A549 (cell line): ENCODE measurements around the gene HTRA2. TPM values are rescaled to one million over a fixed set of nuclear protein-coding genes. Genes with fewer than 3 reads are reported as not detected.

Experiments
- ATAC-seq, 2 experiments: fragments of 200-7000 bp in 1 of 2; fragments of >200 bp in 1 of 2; cut with Nextera tagmentation in 1 of 2; cut with Tn5 transposase in 1 of 2; 3 replicates each; pipeline versions ENCODE4 v1.8.0 to v1.9.1; 2018 to 2020; ENCODE audit warnings: mild to moderate bottlenecking in 1 of 2, moderate library complexity in 1 of 2
- CTCF ChIA-PET: fragments of 300-600 bp; sonication (Branson Sonifier 250); formaldehyde crosslinking; extraction: SDS; loops from one replicate; lab custom pipeline; 2021; ENCODE audit warnings: antibody characterized with exemption, inconsistent platforms; lab: Yijun Ruan, JAX
- POLR2A ChIA-PET: fragments of 350-600 bp; formaldehyde crosslinking; extraction: SDS; loops from one replicate; lab custom pipeline; 2021; ENCODE audit warnings: antibody characterized with exemption, inconsistent platforms; lab: Yijun Ruan, JAX
- DNase-seq, 2 experiments: peaks; one replicate each; pipeline versions ENCODE4 v3.0.0 to v3.0.0-alpha.2; 2011 to 2016; ENCODE audit warnings: low read depth in 1 of 2, low spot score in 1 of 2
- FAIRE-seq: peaks from 2 replicates; lab custom pipeline; 2011; peaks lifted over from hg19 to GRCh38; lab: Jason Lieb, UNC
- H3K27ac ChIP-seq, 2 experiments: fragments of >200 bp; sonication (Bioruptor Twin); formaldehyde crosslinking; 3 replicates each; pipeline ENCODE4 v1.5.1; 2016 to 2017
- H3K4me1 ChIP-seq: fragments of >200 bp; sonication (Bioruptor Twin); formaldehyde crosslinking; 3 replicates; pipeline ENCODE4 v1.6.1; 2016
- H3K4me2 ChIP-seq: fragments of >200 bp; sonication (Bioruptor Twin); formaldehyde crosslinking; 3 replicates; pipeline ENCODE4 v1.6.1; 2016
- H3K4me3 ChIP-seq: fragments of >200 bp; sonication (Bioruptor Twin); formaldehyde crosslinking; 3 replicates; pipeline ENCODE4 v1.5.1; 2016
- H3K9me3 ChIP-seq: fragments of >200 bp; sonication (Bioruptor Twin); formaldehyde crosslinking; 3 replicates; pipeline ENCODE4 v1.6.1; 2016
- BHLHE40 ChIP-seq: IDR thresholded peaks from 2 replicates; pipeline ENCODE4 v1.6.1; 2012; ENCODE audit warnings: low read depth, low read length, inconsistent platforms
- CBX8 ChIP-seq: fragments of 200-600 bp; sonication (generic); IDR thresholded peaks from 2 replicates; pipeline ENCODE4 v1.6.1; 2016
- ELK1 ChIP-seq: fragments of 150-350 bp; IDR thresholded peaks from 2 replicates; pipeline ENCODE4 v1.6.1; 2014; ENCODE audit warnings: low read depth, mild to moderate bottlenecking, low read length
- FOSB ChIP-seq: fragments of 250-450 bp; sonication (Bioruptor Pico); IDR thresholded peaks from 2 replicates; pipeline ENCODE4 v1.5.0; 2020; ENCODE audit warnings: mild to moderate bottlenecking, moderate library complexity
- HES2 ChIP-seq: fragments of >200 bp; sonication (Bioruptor Twin); formaldehyde crosslinking; IDR thresholded peaks from 2 replicates; pipeline ENCODE4 v1.6.1; 2016
- HOXA7 ChIP-seq: fragments of 250-450 bp; sonication (Bioruptor Pico); IDR thresholded peaks from 2 replicates; pipeline ENCODE4 v1.5.0; 2020; ENCODE audit warnings: mild to moderate bottlenecking, moderate library complexity
- HOXB13 ChIP-seq: fragments of 250-450 bp; sonication (Bioruptor Pico); IDR thresholded peaks from 2 replicates; pipeline ENCODE4 v1.5.0; 2020; ENCODE audit warnings: low read depth, mild to moderate bottlenecking, moderate library complexity
- JUN ChIP-seq, 2 experiments: fragments of >200 bp; sonication (Bioruptor Twin); formaldehyde crosslinking; IDR thresholded peaks; 2 replicates in 1 of 2; 3 replicates in 1 of 2; pipeline ENCODE4 v1.6.1; 2016 to 2017
- MAFK ChIP-seq: fragments of 450-650 bp; IDR thresholded peaks from 2 replicates; pipeline ENCODE4 v1.6.1; 2014; ENCODE audit not compliant: partially characterized antibody
- MAZ ChIP-seq: fragments of 150-350 bp; IDR thresholded peaks from 2 replicates; pipeline ENCODE4 v1.6.1; 2014; ENCODE audit warnings: antibody characterized with exemption, low read depth, low read length, borderline replicate concordance
- NFE2L2 ChIP-seq: fragments of 150-350 bp; conservative IDR thresholded peaks from 2 replicates; pipeline ENCODE4 v1.6.1; 2014; ENCODE audit warnings: low read length
- NPAS2 ChIP-seq: fragments of 250-450 bp; sonication (Bioruptor Pico); IDR thresholded peaks from 2 replicates; pipeline ENCODE4 v1.8.0; 2022; ENCODE audit warnings: mild to moderate bottlenecking, moderate library complexity, borderline replicate concordance
- POLR2A ChIP-seq: IDR thresholded peaks from 2 replicates; pipeline ENCODE4 v1.6.1; 2012; ENCODE audit warnings: mild to moderate bottlenecking, low read length
- RCOR1 ChIP-seq: fragments of 150-350 bp; IDR thresholded peaks from 2 replicates; pipeline ENCODE4 v1.6.1; 2014; ENCODE audit warnings: antibody characterized with exemption, low read length, low read depth
- REST ChIP-seq: fragments of 200-600 bp; sonication (generic); IDR thresholded peaks from 2 replicates; pipeline ENCODE4 v1.6.1; 2016; ENCODE audit warnings: antibody characterized with exemption, mild to moderate bottlenecking, moderate library complexity
- RFX5 ChIP-seq: fragments of 450-650 bp; IDR thresholded peaks from 2 replicates; pipeline ENCODE4 v1.7.1; 2014; ENCODE audit warnings: antibody characterized with exemption, mild to moderate bottlenecking, moderate library complexity
- RNF2 ChIP-seq: fragments of 200-600 bp; sonication (generic); IDR thresholded peaks from 2 replicates; pipeline ENCODE4 v1.6.1; 2016; ENCODE audit warnings: low read depth, mild to moderate bottlenecking, antibody characterized with exemption, moderate library complexity, borderline replicate concordance
- TP53 ChIP-seq: fragments of 250-450 bp; sonication (Bioruptor Pico); IDR thresholded peaks from 2 replicates; pipeline ENCODE4 v1.5.0; 2021; ENCODE audit warnings: mild to moderate bottlenecking, moderate library complexity
- ZC3H11A ChIP-seq: fragments of 450-650 bp; IDR thresholded peaks from 2 replicates; pipeline ENCODE4 v1.6.1; 2014; ENCODE audit warnings: antibody characterized with exemption, mild to moderate bottlenecking
- ZFP36 ChIP-seq: fragments of 450-650 bp; IDR thresholded peaks from 2 replicates; pipeline ENCODE4 v1.6.1; 2014; ENCODE audit warnings: borderline replicate concordance; ENCODE audit not compliant: partially characterized antibody
- WGBS: methylation state at CpG from one replicate; pipeline ENCODE4 v1.1.6; 2017; ENCODE audit errors: missing lambda C conversion rate; 5-methylcytosine and 5-hydroxymethylcytosine counted together
- polyA plus RNA-seq, 4 experiments: library from polyadenylated mRNA; depleted of rRNA in 3 of 4; stranded (reverse); fragments of >200 nt; fragmentation: RNase III in 1 of 4; extraction: RNeasy Plus Mini Kit Qiagen cat#74134 plus additional on column Dnase treatment in 1 of 4; gene quantifications; 2 replicates in 3 of 4; 3 replicates in 1 of 4; pipeline ENCODE4 v1.2.3, GENCODE V29; 2011 to 2017
- TF ChIP-seq, protein P1 (sequence below): IDR thresholded peaks from 2 replicates; pipeline ENCODE4 v1.6.1; 2012; ENCODE audit warnings: low read depth, borderline replicate concordance
- TF ChIP-seq, protein P2 (sequence below): IDR thresholded peaks from 2 replicates; pipeline ENCODE4 v1.6.1; 2012

HTRA2 gene
- polyA plus RNA-seq, 2 of the 4 experiments (the other 2 are of a cell fraction), result 28.7 to 36.5 TPM

DNA sequence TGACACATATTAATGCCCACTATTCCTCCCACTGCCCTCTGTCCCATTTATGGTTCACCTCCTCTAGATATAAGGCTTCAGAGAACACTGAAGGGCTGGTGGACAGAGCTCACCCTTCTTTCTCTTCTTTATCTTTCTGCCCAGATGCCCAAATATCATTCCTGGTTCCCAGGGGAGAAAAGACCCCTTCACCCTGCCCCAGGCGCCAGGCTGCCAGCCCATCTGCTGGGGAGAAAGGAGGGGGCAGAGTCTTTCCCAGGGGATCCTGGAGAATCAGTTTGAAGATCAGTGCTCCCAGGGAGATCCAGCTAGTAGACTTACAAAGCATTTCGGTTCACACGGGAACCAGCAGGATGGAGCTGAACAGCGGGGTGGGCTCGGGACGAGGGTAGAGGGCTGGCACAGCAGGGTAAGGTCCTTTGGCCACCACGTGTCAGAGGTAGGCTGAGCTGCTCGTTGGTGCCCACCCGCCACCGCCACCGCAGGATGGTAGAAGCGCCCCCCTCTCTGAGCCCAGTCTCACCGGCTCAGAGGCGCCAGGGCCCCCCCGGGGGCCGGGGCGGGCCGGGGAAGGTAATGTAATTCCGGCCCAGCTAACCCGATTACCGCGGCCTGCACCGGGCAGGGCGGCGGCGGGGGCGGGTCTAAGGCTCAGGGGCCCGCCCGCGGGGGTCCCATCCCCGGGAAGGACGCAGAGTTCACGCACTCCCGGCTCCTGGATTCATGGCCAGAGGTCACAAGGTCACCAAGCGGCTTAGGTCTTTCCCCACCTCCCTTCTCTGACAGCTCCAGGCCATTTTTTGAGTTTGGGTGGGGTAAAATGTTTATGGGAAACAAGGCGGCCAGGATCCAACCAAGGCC, 16.8 kb upstream of the HTRA2 start:
- no peak for TF ChIP-seq ELK1
- TF ChIP-seq HES2, result no peak
- no peak for TF ChIP-seq NFE2L2
- TF ChIP-seq POLR2A, result no peak
- TF ChIP-seq RFX5, result no peak
- TF ChIP-seq HOXB13 (CRISPR knock-in tag), result no peak
- TF ChIP-seq TP53 (CRISPR knock-in tag), result no peak
- no peak for TF ChIP-seq BHLHE40
- no peak for TF ChIP-seq HOXA7
- TF ChIP-seq CBX8, result no peak
- TF ChIP-seq REST, result no peak
- no peak for TF ChIP-seq MAZ
- TF ChIP-seq, protein P1, sequence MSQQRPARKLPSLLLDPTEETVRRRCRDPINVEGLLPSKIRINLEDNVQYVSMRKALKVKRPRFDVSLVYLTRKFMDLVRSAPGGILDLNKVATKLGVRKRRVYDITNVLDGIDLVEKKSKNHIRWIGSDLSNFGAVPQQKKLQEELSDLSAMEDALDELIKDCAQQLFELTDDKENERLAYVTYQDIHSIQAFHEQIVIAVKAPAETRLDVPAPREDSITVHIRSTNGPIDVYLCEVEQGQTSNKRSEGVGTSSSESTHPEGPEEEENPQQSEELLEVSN, result no peak
- no peak for TF ChIP-seq FOSB (CRISPR knock-in tag)
- no peak for TF ChIP-seq ZC3H11A
- no peak for TF ChIP-seq ZFP36
- 65% methylated on average over 31 of the region's 36 CpGs for WGBS
- POLR2A ChIA-PET, result no interaction called here
- no peak for ATAC-seq
- Histone ChIP-seq H3K4me2 (peak overlapping the region; percentile 94; the same call in 2 of the 3 replicates), H3K27ac (no peak overlapping the region), H3K9me3 (no peaks in the 10 kb centered on the region), H3K4me3 (no peak overlapping the region), H3K4me1 (peaks cover 10% of the 10 kb centered on the region; the same call in 1 of the 3 replicates)
- DNase-seq, result no peak
- FAIRE-seq, result no peak
- CTCF ChIA-PET, result interaction anchor here (1.0 to 1.1 kb wide), 3 partner anchors 74 to 79 kb away, joined by 3 to 4 read pairs (median 3); no protein-coding TSS in a partner anchor

DNA sequence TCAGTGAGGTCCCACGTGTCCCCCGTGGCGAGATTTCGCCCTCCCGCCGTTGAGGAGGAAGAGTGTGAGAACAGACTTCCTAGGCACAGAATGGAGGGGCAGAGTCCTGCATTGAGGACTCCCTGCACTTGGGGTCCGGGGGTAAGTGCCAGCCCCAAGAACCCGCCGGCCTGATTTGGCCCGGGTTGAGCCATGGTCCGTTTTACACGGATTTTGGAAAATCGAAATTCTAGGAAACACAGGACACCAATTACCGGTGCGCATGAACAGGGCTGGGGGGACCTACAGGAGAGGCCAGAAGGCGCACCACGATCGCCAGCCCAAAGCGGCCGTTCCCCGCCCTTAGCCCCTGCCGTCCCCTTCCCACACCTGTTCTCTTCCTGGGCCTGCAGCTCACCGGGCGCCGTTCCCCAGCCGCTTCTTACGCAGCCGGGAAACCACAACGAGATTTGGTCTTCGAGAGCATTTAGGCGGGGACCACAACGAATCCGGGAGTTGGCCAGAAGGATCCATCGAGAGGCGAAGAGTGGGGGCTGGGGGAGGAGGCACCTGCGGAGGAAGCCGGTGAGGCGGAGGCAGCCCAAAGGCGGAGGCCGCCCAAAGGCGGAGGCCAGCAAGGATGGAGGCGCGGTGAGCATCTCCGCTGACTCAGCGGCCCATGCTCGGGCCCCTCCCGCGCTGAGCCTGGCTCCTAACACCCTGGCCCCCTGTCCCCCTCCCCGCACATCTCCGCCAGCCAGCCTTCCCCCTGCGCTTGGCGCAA, 15.9 kb upstream of the HTRA2 start:
- DNase-seq, result no peak
- CTCF ChIA-PET, result interaction anchor here (1.0 to 1.5 kb wide), 4 partner anchors 18 to 78 kb away, joined by 3 to 4 read pairs (median 4); no protein-coding TSS in a partner anchor
- POLR2A ChIA-PET, result interaction anchor here (0.6 to 0.7 kb wide), 2 partner anchors 36 to 315 kb away, joined by 4 to 8 read pairs; no protein-coding TSS in a partner anchor
- WGBS, result 25% methylated on average over 48 of the region's 52 CpGs
- TF ChIP-seq CBX8 (peak; percentile 100), RNF2 (peak; percentile 100), JUN (IDR thresholded peaks at IDR 0.05) (0 out of 5 replicates have a peak, but pooled peaks of 1 of the 2 experiments have one; percentile 19), ZFP36 (peak; percentile 97), MAFK (peak; percentile 51), RCOR1 (no peak), NPAS2 (CRISPR knock-in tag) (no peak)
- TF ChIP-seq, protein P2, sequence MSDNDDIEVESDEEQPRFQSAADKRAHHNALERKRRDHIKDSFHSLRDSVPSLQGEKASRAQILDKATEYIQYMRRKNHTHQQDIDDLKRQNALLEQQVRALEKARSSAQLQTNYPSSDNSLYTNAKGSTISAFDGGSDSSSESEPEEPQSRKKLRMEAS, result peak; percentile 25; the same call in 1 of the 2 replicates
- TF ChIP-seq, all 56 proteins: peak for 6
- Histone ChIP-seq H3K4me2 (peak overlapping the region; percentile 94), H3K4me3 (peak overlapping the region; percentile 50), H3K9me3 (no peaks in the 10 kb centered on the region), H3K4me1 (peaks cover 6% of the 10 kb centered on the region; the same call in 1 of the 3 replicates), H3K27ac (peak overlapping the region; percentile 58 to 84; a peak in 5 of 6 replicates)
- ATAC-seq (peak; percentile 55 to 62; a peak in 5 of 6 replicates), FAIRE-seq (no peak)
